ENCODE data around the gene SGMS1.

DNA sequence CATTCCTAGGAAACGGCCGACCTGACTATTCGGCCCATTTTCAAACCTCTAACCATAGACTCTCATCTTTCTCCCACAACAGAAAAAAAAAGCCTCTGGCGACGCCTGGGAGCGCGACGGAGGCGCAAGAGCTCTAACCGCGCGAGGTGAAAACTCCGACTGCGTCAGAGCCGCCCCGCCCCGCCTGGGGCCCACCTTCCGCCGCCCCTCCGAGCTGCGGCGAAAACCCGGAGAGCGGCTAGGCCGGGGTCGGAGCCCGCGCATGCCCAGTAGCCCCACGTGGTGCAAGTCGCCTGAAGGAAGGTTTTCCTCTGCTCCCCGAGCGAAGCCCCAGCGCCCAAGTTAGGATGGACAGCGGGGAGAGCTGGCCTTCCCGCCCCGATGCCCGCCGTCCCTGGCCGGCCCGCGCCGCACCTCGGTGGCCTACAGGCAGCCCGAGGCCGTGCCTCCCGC, 683 bp upstream of the SGMS1 start:
- TF ChIP-seq CREB1 (CRISPR knock-in tag; IDR thresholded peaks at IDR 0.05; ENCODE audit: low read depth) (peak; percentile 83), EZH2 (IDR thresholded peaks at IDR 0.05; ENCODE audit: low read depth, unreplicated experiment) (no peak), STAT1 (IDR thresholded peaks at IDR 0.05; ENCODE audit: unreplicated experiment) (no peak), EZH2phosphoT487 (IDR thresholded peaks at IDR 0.05; ENCODE audit: unreplicated experiment) (no peak), JUNB (IDR thresholded peaks at IDR 0.05; ENCODE audit: unreplicated experiment) (no peak), POLR2AphosphoS5 (IDR thresholded peaks at IDR 0.05; ENCODE audit: low read depth) (peak; percentile 41; the same call in 1 of the 2 replicates)
- TF ChIP-seq, protein P1, sequence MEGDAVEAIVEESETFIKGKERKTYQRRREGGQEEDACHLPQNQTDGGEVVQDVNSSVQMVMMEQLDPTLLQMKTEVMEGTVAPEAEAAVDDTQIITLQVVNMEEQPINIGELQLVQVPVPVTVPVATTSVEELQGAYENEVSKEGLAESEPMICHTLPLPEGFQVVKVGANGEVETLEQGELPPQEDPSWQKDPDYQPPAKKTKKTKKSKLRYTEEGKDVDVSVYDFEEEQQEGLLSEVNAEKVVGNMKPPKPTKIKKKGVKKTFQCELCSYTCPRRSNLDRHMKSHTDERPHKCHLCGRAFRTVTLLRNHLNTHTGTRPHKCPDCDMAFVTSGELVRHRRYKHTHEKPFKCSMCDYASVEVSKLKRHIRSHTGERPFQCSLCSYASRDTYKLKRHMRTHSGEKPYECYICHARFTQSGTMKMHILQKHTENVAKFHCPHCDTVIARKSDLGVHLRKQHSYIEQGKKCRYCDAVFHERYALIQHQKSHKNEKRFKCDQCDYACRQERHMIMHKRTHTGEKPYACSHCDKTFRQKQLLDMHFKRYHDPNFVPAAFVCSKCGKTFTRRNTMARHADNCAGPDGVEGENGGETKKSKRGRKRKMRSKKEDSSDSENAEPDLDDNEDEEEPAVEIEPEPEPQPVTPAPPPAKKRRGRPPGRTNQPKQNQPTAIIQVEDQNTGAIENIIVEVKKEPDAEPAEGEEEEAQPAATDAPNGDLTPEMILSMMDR (conservative IDR thresholded peaks at IDR 0.05; ENCODE audit: low read depth in 2 of 2) = no peak
- TF ChIP-seq, protein P2, sequence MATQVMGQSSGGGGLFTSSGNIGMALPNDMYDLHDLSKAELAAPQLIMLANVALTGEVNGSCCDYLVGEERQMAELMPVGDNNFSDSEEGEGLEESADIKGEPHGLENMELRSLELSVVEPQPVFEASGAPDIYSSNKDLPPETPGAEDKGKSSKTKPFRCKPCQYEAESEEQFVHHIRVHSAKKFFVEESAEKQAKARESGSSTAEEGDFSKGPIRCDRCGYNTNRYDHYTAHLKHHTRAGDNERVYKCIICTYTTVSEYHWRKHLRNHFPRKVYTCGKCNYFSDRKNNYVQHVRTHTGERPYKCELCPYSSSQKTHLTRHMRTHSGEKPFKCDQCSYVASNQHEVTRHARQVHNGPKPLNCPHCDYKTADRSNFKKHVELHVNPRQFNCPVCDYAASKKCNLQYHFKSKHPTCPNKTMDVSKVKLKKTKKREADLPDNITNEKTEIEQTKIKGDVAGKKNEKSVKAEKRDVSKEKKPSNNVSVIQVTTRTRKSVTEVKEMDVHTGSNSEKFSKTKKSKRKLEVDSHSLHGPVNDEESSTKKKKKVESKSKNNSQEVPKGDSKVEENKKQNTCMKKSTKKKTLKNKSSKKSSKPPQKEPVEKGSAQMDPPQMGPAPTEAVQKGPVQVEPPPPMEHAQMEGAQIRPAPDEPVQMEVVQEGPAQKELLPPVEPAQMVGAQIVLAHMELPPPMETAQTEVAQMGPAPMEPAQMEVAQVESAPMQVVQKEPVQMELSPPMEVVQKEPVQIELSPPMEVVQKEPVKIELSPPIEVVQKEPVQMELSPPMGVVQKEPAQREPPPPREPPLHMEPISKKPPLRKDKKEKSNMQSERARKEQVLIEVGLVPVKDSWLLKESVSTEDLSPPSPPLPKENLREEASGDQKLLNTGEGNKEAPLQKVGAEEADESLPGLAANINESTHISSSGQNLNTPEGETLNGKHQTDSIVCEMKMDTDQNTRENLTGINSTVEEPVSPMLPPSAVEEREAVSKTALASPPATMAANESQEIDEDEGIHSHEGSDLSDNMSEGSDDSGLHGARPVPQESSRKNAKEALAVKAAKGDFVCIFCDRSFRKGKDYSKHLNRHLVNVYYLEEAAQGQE (IDR thresholded peaks at IDR 0.05; ENCODE audit: unreplicated experiment) = no peak
